ENCODE measurements around the gene ACAD8. TPM values are rescaled to one million over a fixed set of nuclear protein-coding genes. Genes with fewer than 3 reads are reported as not detected.

ACAD8 gene
- polyA plus RNA-seq, 1 of the 3 experiments (the other 2 are of a cell fraction) = 29.8 TPM

DNA sequence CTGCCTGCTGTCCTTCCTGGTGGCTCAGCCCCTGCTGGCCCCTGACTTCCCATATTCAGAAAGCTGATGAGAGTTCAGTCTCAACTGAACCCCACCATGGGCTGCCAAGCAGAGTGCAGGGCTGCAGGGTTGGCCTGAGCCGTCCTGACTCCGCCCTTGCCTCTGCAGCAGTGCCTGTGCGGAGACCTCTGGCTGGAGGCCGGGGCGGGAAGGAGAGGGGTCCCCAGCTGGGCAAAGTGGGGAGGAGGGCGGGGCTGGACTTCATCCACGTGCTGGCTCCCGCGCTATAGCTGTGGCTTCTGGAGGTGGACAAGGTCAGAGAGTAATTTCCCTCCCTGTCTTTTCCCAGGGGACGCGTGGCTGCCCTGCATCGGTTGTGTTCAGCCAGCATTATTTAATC, 36.4 kb downstream of the ACAD8 start:
- no peaks in the 10 kb centered on the region for H3K9me3 ChIP-seq
- H3K27me3 ChIP-seq (ENCODE audit: insufficient read depth) = no peaks in the 10 kb centered on the region
- H3K4me1 ChIP-seq (ENCODE audit: control insufficient read depth in 1 of 2, insufficient read depth in 2 of 2, low read depth in 1 of 2, low read length in 1 of 2) = no peaks in the 10 kb centered on the region
- H3K27ac ChIP-seq (ENCODE audit: low read depth in 2 of 2, low read length in 1 of 2) = no peak overlapping the region
- H3K36me3 ChIP-seq (replicated peaks in 1 of 2; ENCODE audit: control insufficient read depth in 1 of 2, insufficient read depth in 2 of 2, low read length in 1 of 2) = no peaks in the 10 kb centered on the region
- no peaks in the 10 kb centered on the region for H3K9me2 ChIP-seq
- H3K4me2 ChIP-seq = no peak overlapping the region
- ChIA-PET POLR2A (no interaction called here), CTCF (interaction anchor here (0.6 to 3.5 kb wide), 2 partner anchors 14 to 277 kb away, joined by 3 to 16 read pairs; partner anchors contain the start of gene GLB1L3)
- no peak for TF ChIP-seq SMC3 (IDR thresholded peaks at IDR 0.05; ENCODE audit: low read depth, low read length)
- no peak for TF ChIP-seq ELF1 (IDR thresholded peaks at IDR 0.05)
- TF ChIP-seq RCOR1 (IDR thresholded peaks at IDR 0.05; ENCODE audit: low read length) = no peak
- no peak for DNase-seq
- no peaks in the 10 kb centered on the region for H4K20me1 ChIP-seq (ENCODE audit: insufficient read depth)
- no peak overlapping the region for H2AFZ ChIP-seq (ENCODE audit: low read depth)
- WGBS (ENCODE audit: low lambda C conversion rate) = 68% methylated on average over 10 of the region's 12 CpGs
- no peaks in the 10 kb centered on the region for H3K79me2 ChIP-seq (ENCODE audit: insufficient read depth)
- H3K4me3 ChIP-seq (ENCODE audit: low read depth in 2 of 2, low read length in 1 of 2) = no peak overlapping the region
- H3F3A ChIP-seq (replicated peaks; ENCODE audit: insufficient read depth) = no peaks in the 10 kb centered on the region
- H3K9ac ChIP-seq = no peak overlapping the region

DNA sequence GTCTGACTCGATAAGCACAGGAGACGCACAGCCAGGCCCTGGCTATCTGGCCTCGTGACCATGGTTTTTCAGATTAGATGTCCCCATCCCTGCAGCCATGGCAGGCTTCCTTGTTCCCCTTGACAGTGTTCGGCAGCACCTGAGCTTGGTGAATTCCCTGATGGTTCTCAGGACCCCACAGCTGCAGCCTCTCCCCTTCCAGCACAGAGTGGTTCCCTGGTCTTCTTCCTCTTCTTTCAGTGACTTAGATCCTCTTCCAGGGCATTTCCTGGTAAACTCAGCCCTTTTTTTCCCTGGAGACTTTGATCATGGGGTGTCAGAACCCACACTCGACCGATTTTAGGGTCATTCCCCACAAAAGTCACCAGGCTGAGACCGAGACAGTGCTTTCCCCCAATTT, 37.3 kb downstream of the ACAD8 start:
- H3F3A ChIP-seq (replicated peaks; ENCODE audit: insufficient read depth) = no peaks in the 10 kb centered on the region
- no peak overlapping the region for H3K9ac ChIP-seq
- H2AFZ ChIP-seq (ENCODE audit: low read depth) = no peak overlapping the region
- ChIA-PET POLR2A (no interaction called here), CTCF (interaction anchor here (1.9 kb wide), 1 partner anchor 15 kb away, joined by 4 read pairs; the partner anchor contains the start of gene GLB1L3)
- H3K36me3 ChIP-seq (replicated peaks in 1 of 2; ENCODE audit: control insufficient read depth in 1 of 2, insufficient read depth in 2 of 2, low read length in 1 of 2) = no peaks in the 10 kb centered on the region
- H3K4me3 ChIP-seq (ENCODE audit: low read depth in 2 of 2, low read length in 1 of 2) = no peak overlapping the region
- 44% methylated on average over 7 of the region's 7 CpGs for WGBS (ENCODE audit: low lambda C conversion rate)
- DNase-seq = no peak
- no peaks in the 10 kb centered on the region for H3K79me2 ChIP-seq (ENCODE audit: insufficient read depth)
- H3K27ac ChIP-seq (ENCODE audit: low read depth in 2 of 2, low read length in 1 of 2) = no peak overlapping the region
- H3K4me1 ChIP-seq (ENCODE audit: control insufficient read depth in 1 of 2, insufficient read depth in 2 of 2, low read depth in 1 of 2, low read length in 1 of 2) = no peaks in the 10 kb centered on the region
- H3K27me3 ChIP-seq (ENCODE audit: insufficient read depth) = no peaks in the 10 kb centered on the region
- TF ChIP-seq ZBTB33 (IDR thresholded peaks at IDR 0.05; ENCODE audit: borderline replicate concordance, low read depth) (no peak), FOXJ3 (CRISPR knock-in tag; IDR thresholded peaks at IDR 0.05) (no peak), FOSL2 (IDR thresholded peaks at IDR 0.05; ENCODE audit: borderline replicate concordance, low read depth) (no peak), TCF12 (IDR thresholded peaks at IDR 0.05) (no peak), GATA2 (CRISPR knock-in tag; IDR thresholded peaks at IDR 0.05) (no peak), TEAD4 (IDR thresholded peaks at IDR 0.05; ENCODE audit: borderline replicate concordance, insufficient read depth) (no peak), GABPA (IDR thresholded peaks at IDR 0.05; ENCODE audit: low read depth) (no peak), RXRA (IDR thresholded peaks at IDR 0.05; ENCODE audit: borderline replicate concordance, low read depth) (no peak), RFX5 (IDR thresholded peaks at IDR 0.05; ENCODE audit: low read length) (no peak), NRF1 (IDR thresholded peaks at IDR 0.05; ENCODE audit: low read depth, low read length) (no peak), IRF3 (IDR thresholded peaks at IDR 0.05; ENCODE audit: low read depth, low read length) (no peak), JUND (IDR thresholded peaks at IDR 0.05) (no peak)
- no peaks in the 10 kb centered on the region for H3K9me3 ChIP-seq
- H4K20me1 ChIP-seq (ENCODE audit: insufficient read depth) = no peaks in the 10 kb centered on the region
- H3K9me2 ChIP-seq = no peaks in the 10 kb centered on the region
- H3K4me2 ChIP-seq = no peak overlapping the region

Measured in SK-N-SH (cell line).